MCF 10A (cell line): ENCODE results near the gene LRRC17. TPM values are rescaled to one million over a fixed set of nuclear protein-coding genes. Genes with fewer than 3 reads are reported as not detected.

Experiments
- BruUV-seq: library from RNA; stranded (reverse); fragments of 400-500 nt; replicated peaks from 2 replicates; lab custom pipeline; 2021; lab: Mats Ljungman, UMichigan
- CTCF ChIA-PET: fragments of 300-600 bp; sonication (Branson Sonifier 250); formaldehyde crosslinking; extraction: SDS; loops from one replicate; lab custom pipeline; 2021; ENCODE audit warnings: antibody characterized with exemption, inconsistent platforms; lab: Yijun Ruan, JAX
- POLR2A ChIA-PET: fragments of 300-600, 350-650 bp; sonication (Branson Sonifier 250); formaldehyde crosslinking; extraction: SDS; loops from one replicate; lab custom pipeline; 2020; ENCODE audit warnings: antibody characterized with exemption, inconsistent platforms; lab: Yijun Ruan, JAX
- DNase-seq: peaks from one replicate; pipeline ENCODE4 v3.0.0-alpha.2; 2018; ENCODE audit not compliant: unreplicated experiment
- H3K27ac Mint-ChIP-seq: one replicate; pipeline ENCODE4 v1.8.0; 2022; ENCODE audit warnings: mild to moderate bottlenecking, low read depth, mixed read lengths; ENCODE audit not compliant: unreplicated experiment
- H3K27me3 Mint-ChIP-seq: one replicate; pipeline ENCODE4 v1.8.0; 2022; ENCODE audit warnings: mixed read lengths; ENCODE audit not compliant: insufficient read depth, unreplicated experiment
- H3K36me3 Mint-ChIP-seq: one replicate; pipeline ENCODE4 v1.8.0; 2022; ENCODE audit warnings: mild to moderate bottlenecking, moderate library complexity, mixed read lengths; ENCODE audit not compliant: insufficient read depth, unreplicated experiment
- H3K4me1 Mint-ChIP-seq: one replicate; pipeline ENCODE4 v1.8.0; 2022; ENCODE audit warnings: mixed read lengths; ENCODE audit not compliant: insufficient read depth, unreplicated experiment
- H3K4me3 Mint-ChIP-seq: one replicate; pipeline ENCODE4 v1.8.0; 2022; ENCODE audit warnings: mild to moderate bottlenecking, moderate library complexity, mixed read lengths; ENCODE audit not compliant: unreplicated experiment
- H3K9me3 Mint-ChIP-seq: one replicate; pipeline ENCODE4 v1.8.0; 2022; ENCODE audit warnings: mixed read lengths; ENCODE audit not compliant: unreplicated experiment
- CTCF ChIP-seq: fragments of 200-600 bp; IDR thresholded peaks from one replicate; pipeline ENCODE4 v1.8.0; 2022; ENCODE audit warnings: antibody characterized with exemption, mild to moderate bottlenecking; ENCODE audit not compliant: unreplicated experiment
- intact Hi-C: fragments of 100-400 bp; cut with micrococcal nuclease; formaldehyde crosslinking; loops from 2 replicates; pipeline ENCODE4 v1.14.1; 2022
- total RNA-seq: library from RNA; stranded (reverse); gene quantifications from 2 replicates; pipeline ENCODE4 v1.2.3, GENCODE V29; 2022

The LRRC17 gene
- total RNA-seq, 1 experiment from 2014 or later = 0.21 TPM

DNA sequence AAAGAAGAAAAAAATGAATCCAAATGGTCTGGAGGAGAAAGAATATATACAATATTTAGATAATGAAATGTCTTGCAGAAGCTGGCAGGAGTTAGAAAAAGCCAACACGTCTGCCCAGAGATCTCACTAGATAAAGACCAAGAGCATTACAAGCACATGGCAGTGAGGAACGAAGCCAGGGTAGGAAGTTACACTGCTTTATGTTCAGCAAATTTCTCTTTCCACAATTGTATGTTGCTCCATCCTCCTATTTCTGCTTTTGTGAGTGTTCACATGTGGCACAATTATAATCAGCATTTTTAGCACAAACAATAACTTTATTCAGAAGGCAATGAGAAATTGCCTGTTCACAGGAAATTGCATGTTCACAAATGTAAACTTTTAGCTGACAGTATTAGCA is 53.7 kb downstream of the LRRC17 start:
- CTCF ChIA-PET = no interaction called here

DNA sequence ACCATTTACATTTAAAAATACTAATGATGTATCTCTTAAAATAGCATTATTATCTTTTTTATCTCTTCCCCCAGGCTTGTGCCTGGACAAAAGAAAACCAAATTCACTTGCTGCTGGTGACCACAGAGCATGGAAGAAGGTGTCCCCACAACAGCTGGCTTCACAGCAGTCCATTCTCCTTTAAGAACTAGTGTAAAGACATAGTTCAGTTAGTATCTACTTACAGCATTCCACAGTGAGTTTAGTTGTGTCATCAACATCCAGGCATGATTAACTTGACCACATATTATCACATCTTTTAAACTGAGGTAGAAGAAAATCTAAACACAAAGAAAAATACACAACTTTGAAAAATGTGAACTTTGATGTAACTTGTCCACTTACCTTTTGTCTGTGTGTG is 55.0 kb downstream of the LRRC17 start:
- no TSS peak for BruUV-seq
- Mint-ChIP-seq H3K4me3 (no peak overlapping the region), H3K36me3 (no peaks in the 10 kb centered on the region), H3K9me3 (no peaks in the 10 kb centered on the region), H3K27ac (no peak overlapping the region), H3K4me1 (no peaks in the 10 kb centered on the region), H3K27me3 (no peaks in the 10 kb centered on the region)
- intact Hi-C loops = no loop called here
- no peak for DNase-seq
- CTCF ChIA-PET = no interaction called here
- TF ChIP-seq CTCF = no peak
- POLR2A ChIA-PET = no interaction called here

More for the DNA sequence above, 53.7 kb downstream of the LRRC17 start:
- no peak for DNase-seq
- TF ChIP-seq CTCF = no peak
- H3K36me3 Mint-ChIP-seq = no peaks in the 10 kb centered on the region
- no peak overlapping the region for H3K4me3 Mint-ChIP-seq
- H3K4me1 Mint-ChIP-seq = no peaks in the 10 kb centered on the region
- intact Hi-C loops = no loop called here
- H3K27me3 Mint-ChIP-seq = no peaks in the 10 kb centered on the region
- H3K9me3 Mint-ChIP-seq = no peaks in the 10 kb centered on the region
- BruUV-seq = no TSS peak
- H3K27ac Mint-ChIP-seq = no peak overlapping the region
- POLR2A ChIA-PET = interaction anchor here (1.1 kb wide), 1 partner anchor 94 kb away, joined by 4 read pairs; no protein-coding TSS in a partner anchor

DNA sequence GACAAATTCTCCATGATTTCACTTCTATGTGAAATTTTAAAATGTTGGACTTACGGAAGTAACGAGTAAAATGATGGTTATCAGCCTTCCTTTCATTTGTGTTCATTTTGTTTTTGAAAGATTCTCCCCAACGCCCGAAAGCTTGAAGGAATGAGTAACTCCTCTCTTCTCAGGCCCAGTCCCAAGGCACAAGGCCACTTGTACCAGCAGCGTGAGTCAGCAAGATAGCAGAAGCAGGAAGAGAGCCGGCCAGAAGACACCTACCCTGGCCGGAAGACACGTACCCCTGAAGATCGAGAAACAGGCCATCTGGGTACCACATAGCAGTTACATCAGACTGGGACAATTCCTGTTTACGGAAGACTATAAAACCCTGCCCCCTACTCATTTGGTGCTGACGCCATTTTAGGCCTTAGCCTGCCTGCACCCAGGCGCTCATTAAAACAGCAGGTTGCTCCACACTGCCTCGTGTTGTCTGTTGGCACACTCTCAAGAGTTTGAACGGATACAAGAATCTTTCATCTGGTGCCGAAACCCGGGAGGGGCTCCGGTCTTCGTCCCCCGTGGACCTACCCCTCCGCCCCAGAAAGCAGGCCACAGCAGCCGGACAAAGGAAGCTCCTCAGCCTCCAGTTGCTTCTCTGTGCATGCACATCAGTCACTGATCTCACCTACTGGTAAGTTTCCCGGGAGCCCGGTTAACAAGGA is 60.4 kb downstream of the LRRC17 start:
- ChIA-PET CTCF (no interaction called here), POLR2A (no interaction called here)
- no peak for DNase-seq
- Mint-ChIP-seq H3K27me3 (no peaks in the 10 kb centered on the region), H3K27ac (no peak overlapping the region), H3K9me3 (peaks cover 6% of the 10 kb centered on the region), H3K4me3 (no peak overlapping the region), H3K36me3 (no peaks in the 10 kb centered on the region), H3K4me1 (peaks cover 3% of the 10 kb centered on the region)
- no TSS peak for BruUV-seq
- intact Hi-C loops = no loop called here
- TF ChIP-seq CTCF = no peak

GRCh38 chr7:102974366-102975236 is 61.8 kb downstream of the LRRC17 start:
- no TSS peak for BruUV-seq
- CTCF ChIA-PET = no interaction called here
- DNase-seq = no peak
- Mint-ChIP-seq H3K9me3 (peaks cover 6% of the 10 kb centered on the region), H3K36me3 (no peaks in the 10 kb centered on the region), H3K4me3 (no peak overlapping the region), H3K27me3 (no peaks in the 10 kb centered on the region), H3K27ac (no peak overlapping the region), H3K4me1 (peaks cover 9% of the 10 kb centered on the region)
- TF ChIP-seq CTCF = no peak
- POLR2A ChIA-PET = no interaction called here
- intact Hi-C loops = no loop called here
